ENCODE data around the gene CORO6. TPM values are rescaled to one million over a fixed set of nuclear protein-coding genes. Genes with fewer than 3 reads are reported as not detected.

CORO6 gene
- total RNA-seq, 1 donor from 2014 or later: 28.7 TPM

- H3K4me3 ChIP-seq (ENCODE audit: low read depth, low read length): no peak overlapping the region
- TF ChIP-seq CTCF (conservative IDR thresholded peaks at IDR 0.05; ENCODE audit: low read depth, low read length): no peak
- DNase-seq (ENCODE audit: low read depth): no peak
Measured at GRCh38 chr17:29640413-29640812, 17.7 kb upstream of the CORO6 start.

- TF ChIP-seq CTCF (conservative IDR thresholded peaks at IDR 0.05; ENCODE audit: low read depth, low read length): no peak
- no peak overlapping the region for H3K4me3 ChIP-seq (ENCODE audit: low read depth, low read length)
- DNase-seq (ENCODE audit: low read depth): no peak
Measured at GRCh38 chr17:29633886-29634285, 11.2 kb upstream of the CORO6 start.

GRCh38 chr17:29630630-29631193 lies 8.0 kb upstream of the CORO6 start:
- no peak for DNase-seq (ENCODE audit: low read depth)
- H3K4me3 ChIP-seq (ENCODE audit: low read depth, low read length): no peak overlapping the region
- TF ChIP-seq CTCF (conservative IDR thresholded peaks at IDR 0.05; ENCODE audit: low read depth, low read length): no peak

GRCh38 chr17:29629839-29630238 lies 7.1 kb upstream of the CORO6 start:
- no peak for TF ChIP-seq CTCF (conservative IDR thresholded peaks at IDR 0.05; ENCODE audit: low read depth, low read length)
- H3K4me3 ChIP-seq (ENCODE audit: low read depth, low read length): no peak overlapping the region
- DNase-seq (ENCODE audit: low read depth): no peak

GRCh38 chr17:29628644-29629043 lies 5.9 kb upstream of the CORO6 start:
- TF ChIP-seq CTCF (conservative IDR thresholded peaks at IDR 0.05; ENCODE audit: low read depth, low read length): no peak

GRCh38 chr17:29627951-29628350 lies 5.2 kb upstream of the CORO6 start:
- no peak for TF ChIP-seq CTCF (conservative IDR thresholded peaks at IDR 0.05; ENCODE audit: low read depth, low read length)
- H3K4me3 ChIP-seq (ENCODE audit: low read depth, low read length): no peak overlapping the region
- DNase-seq (ENCODE audit: low read depth): no peak

More at GRCh38 chr17:29628644-29629043, 5.9 kb upstream of the CORO6 start:
- no peak overlapping the region for H3K4me3 ChIP-seq (ENCODE audit: low read depth, low read length)
- DNase-seq (ENCODE audit: low read depth): no peak

GRCh38 chr17:29625037-29625750 lies 2.5 kb upstream of the CORO6 start:
- DNase-seq (ENCODE audit: low read depth): no peak
- TF ChIP-seq CTCF (conservative IDR thresholded peaks at IDR 0.05; ENCODE audit: low read depth, low read length): no peak
- H3K4me3 ChIP-seq (ENCODE audit: low read depth, low read length): no peak overlapping the region

Data from epithelial cell of proximal tubule (primary cell).